Transverse colon (tissue), 4 donors: ENCODE results near the gene GRIK4. TPM values are rescaled to one million over a fixed set of nuclear protein-coding genes. Genes with fewer than 3 reads are reported as not detected.

Experiments
- DNase-seq: peaks from one replicate; pipeline ENCODE4 v3.0.0-alpha.2; 2019
- H3K27ac ChIP-seq, 4 donors: fragments of 200-600 bp; sonication (generic); 2 replicates each; pipeline ENCODE4 v1.5.1; 2016 to 2018; ENCODE audit warnings: inconsistent platforms in 4 of 4
- H3K27me3 ChIP-seq: fragments of 200-600 bp; sonication (generic); 2 replicates; pipeline ENCODE4 v1.5.1; 2017; ENCODE audit warnings: inconsistent platforms
- H3K36me3 ChIP-seq, 4 donors: fragments of 200-600 bp; sonication (generic); 2 replicates each; pipeline ENCODE4 v1.5.1; 2017 to 2019; ENCODE audit warnings: inconsistent platforms in 4 of 4
- H3K4me1 ChIP-seq, 4 donors: fragments of 200-600 bp; sonication (generic); 2 replicates each; pipeline ENCODE4 v1.5.1; 2017 to 2020; ENCODE audit warnings: inconsistent platforms in 4 of 4
- H3K4me3 ChIP-seq, 4 donors: fragments of 200-600 bp; sonication (generic); 1 replicate in 1 of 4; 2 replicates in 3 of 4; pipeline versions ENCODE4 v1.5.1 to v1.6.1; 2017 to 2019; ENCODE audit warnings: inconsistent platforms in 4 of 4
- H3K9me3 ChIP-seq, 2 donors: fragments of 200-600 bp; sonication (generic); 2 replicates each; pipeline ENCODE4 v1.5.1; 2017 to 2019; ENCODE audit warnings: inconsistent platforms in 2 of 2
- CTCF ChIP-seq, 5 experiments: fragments of 200-600 bp in 3 of 5; fragments of 450-650 bp in 2 of 5; sonication (generic) in 3 of 5; IDR thresholded peaks; 1 replicate in 2 of 5; 2 replicates in 3 of 5; pipeline ENCODE4 v1.5.1; 2016 to 2017; ENCODE audit warnings: antibody characterized with exemption in 5 of 5, inconsistent platforms in 3 of 5, mild to moderate bottlenecking in 2 of 5, moderate library complexity in 1 of 5
- EP300 ChIP-seq: sonication (generic); formaldehyde crosslinking; IDR thresholded peaks from one replicate; pipeline ENCODE4 v1.6.1; 2017; ENCODE audit warnings: antibody characterized with exemption, low read depth
- POLR2A ChIP-seq: fragments of 450-650 bp; IDR thresholded peaks from one replicate; pipeline ENCODE4 v1.6.1; 2016; ENCODE audit warnings: antibody characterized with exemption, mild to moderate bottlenecking, moderate library complexity
- POLR2AphosphoS5 ChIP-seq, 3 donors: sonication (generic); formaldehyde crosslinking; IDR thresholded peaks; one replicate each; pipeline ENCODE4 v1.6.1; 2016; ENCODE audit warnings: antibody characterized with exemption in 3 of 3
- WGBS, 2 donors: methylation state at CpG; one replicate each; pipeline ENCODE4 v1.1.5; 2018; ENCODE audit warnings: low coverage in 1 of 2; 5-methylcytosine and 5-hydroxymethylcytosine counted together
- in situ Hi-C, 4 donors: fragments of 200-750 bp; cut with MboI; loops; one replicate each; pipeline versions ENCODE4 v1.15.0 to v1.15.1; 2017; ENCODE audit warnings: low sequenced_read_pairs in 3 of 4, low pct_ligation_motif_present in 1 of 4, low pct_unique_long_range_greater_than_20kb in 1 of 4
- intact Hi-C: fragments of 100-400 bp; cut with DNase I; formaldehyde crosslinking; loops from one replicate; pipeline ENCODE4 v1.15.1; 2023; ENCODE audit warnings: low total_unique reads
- total RNA-seq, 4 donors: library from RNA; depleted of rRNA; stranded (reverse); fragments of >200 nt; gene quantifications; one replicate each; pipeline ENCODE4 v1.1.0, GENCODE V29; 2016

The GRIK4 gene
- total RNA-seq, 4 donors from 2014 or later, result 2.6 TPM; not detected in 3

- TF ChIP-seq POLR2AphosphoS5 (IDR thresholded peaks at IDR 0.05) (no peak), EP300 (no peak), CTCF (IDR thresholded peaks at IDR 0.05) (no peak), POLR2A (no peak)
- Histone ChIP-seq H3K9me3 (no peaks in the 10 kb centered on the region), H3K36me3 (no peaks in the 10 kb centered on the region), H3K27me3 (peaks cover 8% of the 10 kb centered on the region), H3K4me3 (no peak overlapping the region), H3K27ac (no peak overlapping the region), H3K4me1 (no peaks in the 10 kb centered on the region)
- WGBS, 2 donors, result 75 to 94% methylated on average over 2 to 4 of the region's 4 CpGs
- DNase-seq, result no peak
- in situ Hi-C loops, result loop anchor here in 1 of 4 donors (25.0 kb wide), 1 partner anchor 181 kb away; the partner anchor contains the start of gene TECTA
- intact Hi-C loops, result no loop called here
Observed at GRCh38 chr11:120931057-120931779, 419.7 kb downstream of the GRIK4 start.

- TF ChIP-seq POLR2A (no peak), POLR2AphosphoS5 (IDR thresholded peaks at IDR 0.05) (no peak), CTCF (IDR thresholded peaks at IDR 0.05) (no peak), EP300 (no peak)
- in situ Hi-C loops, result loop anchor here in 1 of 4 donors (25.0 kb wide), 1 partner anchor 180 kb away; the partner anchor contains the start of gene TECTA
Observed at GRCh38 chr11:120932305-120932915, 420.9 kb downstream of the GRIK4 start.

GRCh38 chr11:120936356-120936755, 424.8 kb downstream of the GRIK4 start:
- intact Hi-C loops, result no loop called here
- peaks cover 8% of the 10 kb centered on the region for H3K27me3 ChIP-seq
- no peaks in the 10 kb centered on the region for H3K9me3 ChIP-seq
- no peak for DNase-seq
- no peaks in the 10 kb centered on the region for H3K4me1 ChIP-seq
- H3K27ac ChIP-seq, result no peak overlapping the region
- H3K4me3 ChIP-seq, result no peak overlapping the region
- in situ Hi-C loops, result loop anchor here in 1 of 4 donors (25.0 kb wide), 1 partner anchor 176 kb away; the partner anchor contains the start of gene TECTA
- 20 to 53% methylated on average over 1 to 3 of the region's 3 CpGs for WGBS, 2 donors
- H3K36me3 ChIP-seq, result no peaks in the 10 kb centered on the region
- no peak for TF ChIP-seq POLR2AphosphoS5 (IDR thresholded peaks at IDR 0.05)
- TF ChIP-seq EP300, result no peak
- TF ChIP-seq POLR2A, result no peak
- no peak for TF ChIP-seq CTCF (IDR thresholded peaks at IDR 0.05)

More at GRCh38 chr11:120932305-120932915, 420.9 kb downstream of the GRIK4 start:
- 65 to 71% methylated on average over 1 to 5 of the region's 5 CpGs for WGBS, 2 donors
- Histone ChIP-seq H3K4me1 (no peaks in the 10 kb centered on the region), H3K27me3 (peaks cover 8% of the 10 kb centered on the region), H3K9me3 (no peaks in the 10 kb centered on the region), H3K36me3 (no peaks in the 10 kb centered on the region), H3K4me3 (no peak overlapping the region), H3K27ac (no peak overlapping the region)
- intact Hi-C loops, result no loop called here
- DNase-seq, result no peak

- WGBS, 2 donors, result 53 to 57% methylated on average over 3 to 5 of the region's 5 CpGs
Observed at GRCh38 chr11:120937501-120937900, 426.0 kb downstream of the GRIK4 start.

More at GRCh38 chr11:120937501-120937900, 426.0 kb downstream of the GRIK4 start:
- Histone ChIP-seq H3K36me3 (no peaks in the 10 kb centered on the region), H3K27ac (no peak overlapping the region), H3K9me3 (no peaks in the 10 kb centered on the region), H3K27me3 (peaks cover 8% of the 10 kb centered on the region), H3K4me1 (no peaks in the 10 kb centered on the region), H3K4me3 (no peak overlapping the region)
- in situ Hi-C loops, result loop anchor here in 1 of 4 donors (25.0 kb wide), 1 partner anchor 175 kb away; the partner anchor contains the start of gene TECTA
- intact Hi-C loops, result no loop called here
- no peak for DNase-seq
- no peak for TF ChIP-seq EP300
- no peak for TF ChIP-seq CTCF (IDR thresholded peaks at IDR 0.05)
- TF ChIP-seq POLR2A, result no peak
- no peak for TF ChIP-seq POLR2AphosphoS5 (IDR thresholded peaks at IDR 0.05)
